Fibroblast of pulmonary artery (primary cell): ENCODE data around the gene LRP10.

Source experiments
- DNase-seq: peaks from one replicate; pipeline ENCODE4 v3.0.0-alpha.2; 2010; ENCODE audit warnings: low read depth
- H3K4me3 ChIP-seq: replicated peaks from 2 replicates; pipeline ENCODE4 v1.5.1; 2011; ENCODE audit warnings: low read depth, mild to moderate bottlenecking, control low read depth, low read length, moderate library complexity
- TF ChIP-seq, protein P1 (sequence below): IDR thresholded peaks from 2 replicates; pipeline ENCODE4 v1.5.1; 2011; ENCODE audit warnings: mild to moderate bottlenecking, control low read depth, low read length, inconsistent platforms; ENCODE audit errors: missing control alignments

Gene LRP10

DNA sequence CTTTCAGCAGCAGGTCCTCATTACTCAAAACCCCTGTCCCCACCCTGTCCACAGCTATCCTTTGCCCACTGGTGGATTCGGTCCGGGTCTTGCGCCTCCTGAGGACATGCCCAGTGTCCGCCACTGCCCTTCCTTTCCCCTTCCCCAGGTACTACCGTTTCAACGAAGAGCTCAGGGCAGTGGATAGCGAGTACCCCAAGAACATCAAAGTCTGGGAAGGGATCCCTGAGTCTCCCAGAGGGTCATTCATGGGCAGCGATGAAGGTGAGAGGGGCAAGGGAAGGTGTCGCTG lies 26.5 kb upstream of the LRP10 start:
- DNase-seq: no peak
- TF ChIP-seq, protein P1, sequence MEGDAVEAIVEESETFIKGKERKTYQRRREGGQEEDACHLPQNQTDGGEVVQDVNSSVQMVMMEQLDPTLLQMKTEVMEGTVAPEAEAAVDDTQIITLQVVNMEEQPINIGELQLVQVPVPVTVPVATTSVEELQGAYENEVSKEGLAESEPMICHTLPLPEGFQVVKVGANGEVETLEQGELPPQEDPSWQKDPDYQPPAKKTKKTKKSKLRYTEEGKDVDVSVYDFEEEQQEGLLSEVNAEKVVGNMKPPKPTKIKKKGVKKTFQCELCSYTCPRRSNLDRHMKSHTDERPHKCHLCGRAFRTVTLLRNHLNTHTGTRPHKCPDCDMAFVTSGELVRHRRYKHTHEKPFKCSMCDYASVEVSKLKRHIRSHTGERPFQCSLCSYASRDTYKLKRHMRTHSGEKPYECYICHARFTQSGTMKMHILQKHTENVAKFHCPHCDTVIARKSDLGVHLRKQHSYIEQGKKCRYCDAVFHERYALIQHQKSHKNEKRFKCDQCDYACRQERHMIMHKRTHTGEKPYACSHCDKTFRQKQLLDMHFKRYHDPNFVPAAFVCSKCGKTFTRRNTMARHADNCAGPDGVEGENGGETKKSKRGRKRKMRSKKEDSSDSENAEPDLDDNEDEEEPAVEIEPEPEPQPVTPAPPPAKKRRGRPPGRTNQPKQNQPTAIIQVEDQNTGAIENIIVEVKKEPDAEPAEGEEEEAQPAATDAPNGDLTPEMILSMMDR: no peak

DNA sequence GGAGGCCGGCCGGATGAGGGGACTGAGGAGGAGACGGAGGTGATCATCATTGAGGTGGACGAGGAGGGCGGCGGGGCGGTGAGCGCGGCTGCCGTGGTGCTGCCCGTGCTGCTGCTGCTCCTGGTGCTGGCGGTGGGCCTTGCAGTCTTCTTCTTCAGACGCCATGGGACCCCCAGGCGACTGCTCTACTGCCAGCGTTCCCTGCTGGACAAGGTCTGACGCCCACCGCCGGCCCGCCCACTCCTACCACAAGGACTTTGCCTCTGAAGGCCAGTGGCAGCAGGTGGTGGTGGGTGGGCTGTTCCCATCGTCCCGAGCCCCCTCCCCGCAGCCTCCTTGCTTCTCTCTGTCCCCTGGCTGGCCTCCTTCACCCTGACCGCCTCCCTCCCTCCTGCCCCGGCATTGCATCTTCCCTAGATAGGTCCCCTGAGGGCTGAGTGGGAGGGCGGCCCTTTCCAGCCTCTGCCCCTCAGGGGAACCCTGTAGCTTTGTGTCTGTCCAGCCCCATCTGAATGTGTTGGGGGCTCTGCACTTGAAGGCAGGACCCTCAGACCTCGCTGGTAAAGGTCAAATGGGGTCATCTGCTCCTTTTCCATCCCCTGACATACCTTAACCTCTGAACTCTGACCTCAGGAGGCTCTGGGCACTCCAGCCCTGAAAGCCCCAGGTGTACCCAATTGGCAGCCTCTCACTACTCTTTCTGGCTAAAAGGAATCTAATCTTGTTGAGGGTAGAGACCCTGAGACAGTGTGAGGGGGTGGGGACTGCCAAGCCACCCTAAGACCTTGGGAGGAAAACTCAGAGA lies 25.5 kb upstream of the LRP10 start:
- DNase-seq: no peak
- no peak overlapping the region for H3K4me3 ChIP-seq
- TF ChIP-seq, protein P1: no peak

More for the DNA sequence above, 26.5 kb upstream of the LRP10 start:
- H3K4me3 ChIP-seq: no peak overlapping the region

DNA sequence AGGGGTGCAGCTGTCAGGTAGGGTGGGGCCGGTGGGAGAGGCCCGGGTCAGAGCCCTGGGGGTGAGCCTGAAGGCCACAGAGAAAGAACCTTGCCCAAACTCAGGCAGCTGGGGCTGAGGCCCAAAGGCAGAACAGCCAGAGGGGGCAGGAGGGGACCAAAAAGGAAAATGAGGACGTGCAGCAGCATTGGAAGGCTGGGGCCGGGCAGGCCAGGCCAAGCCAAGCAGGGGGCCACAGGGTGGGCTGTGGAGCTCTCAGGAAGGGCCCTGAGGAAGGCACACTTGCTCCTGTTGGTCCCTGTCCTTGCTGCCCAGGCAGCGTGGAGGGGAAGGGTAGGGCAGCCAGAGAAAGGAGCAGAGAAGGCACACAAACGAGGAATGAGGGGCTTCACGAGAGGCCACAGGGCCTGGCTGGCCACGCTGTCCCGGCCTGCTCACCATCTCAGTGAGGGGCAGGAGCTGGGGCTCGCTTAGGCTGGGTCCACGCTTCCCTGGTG lies 24.7 kb upstream of the LRP10 start:
- H3K4me3 ChIP-seq: no peak overlapping the region
- DNase-seq: no peak

DNA sequence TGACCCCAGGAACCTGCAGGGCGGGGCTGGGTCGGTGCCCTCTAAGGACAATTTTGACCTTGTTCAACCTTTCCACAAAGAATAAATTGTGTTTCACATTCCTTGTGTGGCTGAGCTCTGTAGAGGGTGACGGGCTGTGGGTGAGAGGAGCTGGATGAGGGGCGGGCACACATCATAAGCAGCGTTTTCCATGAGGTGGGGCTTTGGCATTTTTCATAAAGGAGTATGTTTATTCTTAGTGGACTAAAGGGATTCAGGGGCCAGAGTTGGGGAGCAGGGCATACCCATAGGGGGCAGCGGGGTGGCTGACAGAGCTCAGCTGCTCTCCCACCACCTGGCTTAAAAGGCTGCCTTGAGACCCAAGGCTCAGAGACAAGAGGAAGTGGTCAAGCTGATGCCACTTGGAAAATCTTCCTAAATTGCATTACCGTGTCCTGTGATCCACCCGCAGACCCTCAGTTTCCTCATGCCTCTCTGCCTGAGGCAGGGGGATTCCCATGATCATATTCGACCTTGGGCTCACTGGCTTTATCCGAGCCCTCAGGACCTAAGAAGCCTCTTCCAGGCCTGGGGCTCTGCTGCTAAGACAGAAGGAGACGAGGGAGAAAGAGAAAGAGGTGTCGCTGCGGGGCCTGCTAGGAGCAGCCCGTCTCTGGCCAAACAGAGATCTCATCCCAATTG lies 23.7 kb upstream of the LRP10 start:
- TF ChIP-seq, protein P1: no peak
- no peak overlapping the region for H3K4me3 ChIP-seq
- peak; percentile 69 for DNase-seq

More for the DNA sequence above, 24.7 kb upstream of the LRP10 start:
- TF ChIP-seq, protein P1: no peak

DNA sequence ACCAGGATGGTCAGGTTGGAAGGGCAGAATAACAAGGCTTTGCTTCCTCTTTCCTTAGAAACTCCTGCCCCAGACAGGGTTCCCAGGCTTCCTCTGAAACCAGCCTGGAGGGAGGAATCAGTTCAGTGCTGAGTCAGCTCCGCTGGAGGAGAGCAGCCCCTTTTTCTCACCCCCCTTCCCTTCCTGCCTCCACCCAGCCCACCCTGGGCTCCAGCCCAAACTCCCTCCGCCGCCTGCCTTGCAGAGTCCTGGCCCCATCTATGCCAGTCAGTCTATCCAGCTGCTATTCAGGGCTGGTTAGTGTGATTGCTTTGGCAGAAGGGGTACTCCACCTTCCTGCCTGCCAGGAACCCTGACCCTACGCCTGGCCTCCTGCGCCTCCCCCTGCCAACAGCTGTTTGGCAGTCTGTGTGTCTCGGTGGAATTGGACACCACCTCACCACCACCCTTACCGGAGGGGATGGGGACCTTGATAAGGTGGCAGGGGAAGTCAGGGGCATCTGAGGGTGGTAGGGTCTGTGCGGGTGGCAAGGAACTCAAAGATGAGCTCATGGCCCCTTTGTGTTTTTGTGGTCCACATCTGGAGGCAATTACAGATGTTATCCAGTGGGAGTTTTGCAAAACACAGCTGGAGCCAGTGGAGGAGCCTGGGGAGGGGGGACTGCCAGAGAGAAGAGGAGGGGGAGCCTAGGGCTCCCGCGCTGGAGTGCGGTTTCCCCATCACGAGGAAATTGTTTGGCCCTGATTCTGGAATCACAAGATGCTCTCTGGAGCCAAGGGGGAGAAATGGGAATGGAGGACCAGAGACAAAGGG lies 23.0 kb upstream of the LRP10 start:
- TF ChIP-seq, protein P1: no peak
- peak overlapping the region; percentile 27 for H3K4me3 ChIP-seq
- peak; percentile 96 for DNase-seq

DNA sequence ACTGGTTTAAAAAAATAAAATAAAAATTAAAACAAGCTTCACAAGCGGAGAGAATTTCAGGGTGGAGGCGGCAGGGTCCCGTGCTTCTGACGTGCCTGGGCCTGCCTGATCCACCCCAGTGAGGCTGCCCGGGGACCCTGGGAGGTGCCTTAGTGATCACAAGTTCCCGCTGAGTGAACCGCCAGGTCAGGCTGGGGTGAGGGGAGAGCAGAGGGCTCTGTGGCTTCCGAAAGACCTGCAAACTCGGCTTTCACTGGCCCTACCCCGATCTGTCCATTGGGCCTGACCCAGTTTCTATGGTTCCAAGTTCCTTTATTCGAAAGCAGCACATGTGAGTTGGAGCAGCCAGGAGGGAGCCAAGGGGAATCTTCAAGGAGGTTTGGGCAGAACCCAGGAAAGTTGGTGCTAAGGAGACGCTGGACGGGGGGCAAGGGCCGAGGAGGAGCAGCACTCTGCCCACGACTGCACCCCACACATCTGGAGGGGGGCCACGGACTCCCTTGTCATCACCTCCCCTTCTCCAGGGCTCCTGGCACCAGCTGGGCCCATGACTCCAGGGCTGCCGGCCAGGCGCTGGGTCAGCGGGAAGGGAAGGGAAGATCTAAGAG lies 22.2 kb upstream of the LRP10 start:
- TF ChIP-seq, protein P1: no peak
- peak; percentile 75 for DNase-seq
- H3K4me3 ChIP-seq: no peak overlapping the region
